ENCODE results near the gene GOLIM4.

DNA sequence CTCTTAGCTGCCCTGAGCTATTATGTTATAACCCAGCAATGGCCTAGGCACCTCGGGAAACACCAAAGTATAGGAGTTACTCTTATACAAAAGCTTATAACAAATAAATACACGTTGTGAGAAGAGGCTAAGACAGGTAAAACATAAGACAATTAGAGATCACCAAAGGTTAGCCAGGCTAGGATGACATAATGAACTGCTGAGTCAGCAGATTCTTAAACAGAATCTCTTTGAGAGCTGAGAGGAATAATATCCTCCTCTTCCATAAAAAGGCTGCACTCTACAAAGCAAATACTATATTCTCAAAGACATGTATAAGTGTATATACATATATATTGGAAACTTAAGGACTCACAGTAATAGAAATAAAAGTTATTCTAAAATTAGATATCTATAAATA is 37.2 kb downstream of the GOLIM4 start:
- TF ChIP-seq CTCF (conservative IDR thresholded peaks at IDR 0.05; ENCODE audit: low read depth, low read length) (no peak), EZH2 (IDR thresholded peaks at IDR 0.05; ENCODE audit: borderline replicate concordance, low read depth, low read length, poor library complexity, severe bottlenecking) (no peak)

Measured in A673 (cell line).